H1 (cell line): ENCODE data around the gene CAMTA1. TPM values are rescaled to one million over a fixed set of nuclear protein-coding genes. Genes with fewer than 3 reads are reported as not detected.

ENCODE experiments used
- CBX8 ChIP-seq: fragments of 300-800, 300-1000 bp; sonication (generic); IDR thresholded peaks from 2 replicates; pipeline ENCODE4 v1.7.1; 2016; ENCODE audit warnings: low read depth, low read length, borderline replicate concordance
- CHD7 ChIP-seq: fragments of 300-600 bp; sonication (generic); IDR thresholded peaks from 2 replicates; pipeline ENCODE4 v1.7.1; 2012; ENCODE audit warnings: low read length, moderate library complexity, mild to moderate bottlenecking, inconsistent platforms; ENCODE audit not compliant: insufficient replicate concordance
- CTCF ChIP-seq, 3 experiments: IDR thresholded peaks; 1 replicate in 2 of 3; 2 replicates in 1 of 3; pipeline versions ENCODE4 v1.5.1 to v1.6.1; 2011; ENCODE audit warnings: low read length in 3 of 3, mild to moderate bottlenecking in 3 of 3, inconsistent platforms in 2 of 3, low read depth in 1 of 3, moderate library complexity in 1 of 3; ENCODE audit not compliant: insufficient read depth in 1 of 3; ENCODE audit errors: control extremely low read depth in 1 of 3
- EP300 ChIP-seq, 2 experiments: IDR thresholded peaks; 1 replicate in 1 of 2; 2 replicates in 1 of 2; pipeline ENCODE4 v1.6.1; 2011 to 2012; ENCODE audit warnings: low read depth in 2 of 2, low read length in 2 of 2, mild to moderate bottlenecking in 2 of 2, borderline replicate concordance in 1 of 2, inconsistent platforms in 1 of 2, moderate library complexity in 1 of 2
- FOSL1 ChIP-seq: IDR thresholded peaks from 2 replicates; pipeline ENCODE4 v1.6.1; 2011; ENCODE audit warnings: mild to moderate bottlenecking, low read depth, low read length, moderate library complexity; ENCODE audit not compliant: insufficient read depth
- SIX5 ChIP-seq: IDR thresholded peaks from 2 replicates; pipeline ENCODE4 v1.6.1; 2011; ENCODE audit warnings: mild to moderate bottlenecking, low read depth, low read length
- SP2 ChIP-seq: IDR thresholded peaks from 2 replicates; pipeline ENCODE4 v1.6.1; 2012; ENCODE audit warnings: mild to moderate bottlenecking, low read length, inconsistent platforms
- polyA plus RNA-seq, 7 experiments: library from polyadenylated mRNA; depleted of rRNA in 3 of 7; stranded (reverse) in 5 of 7; unstranded in 2 of 7; fragments of >200 nt in 5 of 7; fragments of 200-250 nt in 2 of 7; gene quantifications; 1 replicate in 5 of 7; 2 replicates in 1 of 7; 4 replicates in 1 of 7; pipeline versions ENCODE4 v1.2.1 to v1.2.3, GENCODE V29; 2011 to 2013; ENCODE audit warnings: missing spikeins in 2 of 7, mixed read lengths in 2 of 7
- total RNA-seq: library from RNA; stranded (reverse); fragmentation: NEBNext Ultra II Directional; extraction: Animal tissue kit (Norgen Biotek cat#: 25700); gene quantifications from 2 replicates; pipeline ENCODE4 v1.2.1, GENCODE V29; 2021

CAMTA1 gene
- total and polyA plus RNA-seq, 2 of the 8 experiments (the other 6 are each of a cell fraction or from before 2014, with no cell fraction given): 65.0 to 119 TPM

GRCh38 chr1:7399514-7400125 lies 614.4 kb downstream of the CAMTA1 start (continued):
- no peak for TF ChIP-seq CHD7
- TF ChIP-seq CTCF (IDR thresholded peaks at IDR 0.05; ENCODE audit: control extremely low read depth in 1 of 3, insufficient read depth in 1 of 3, low read depth in 1 of 3, low read length in 3 of 3): no peak
- no peak for TF ChIP-seq SIX5
- TF ChIP-seq EP300 (IDR thresholded peaks at IDR 0.05; ENCODE audit: borderline replicate concordance in 1 of 2, low read depth in 2 of 2, low read length in 2 of 2): no peak
- TF ChIP-seq CBX8: no peak
- TF ChIP-seq SP2: no peak
- TF ChIP-seq FOSL1: no peak
